GM12891 (cell line): ENCODE measurements around the gene NRP2.

ENCODE experiments used
- PAX5 ChIP-seq: IDR thresholded peaks from 2 replicates; pipeline ENCODE4 v1.6.1; 2011; ENCODE audit warnings: low read length, moderate library complexity, mild to moderate bottlenecking; ENCODE audit not compliant: insufficient read depth, severe bottlenecking
- POLR2A ChIP-seq: IDR thresholded peaks from 2 replicates; pipeline ENCODE4 v1.6.1; 2011; ENCODE audit warnings: low read depth, low read length, control low read depth
- POLR2AphosphoS5 ChIP-seq: IDR thresholded peaks from 2 replicates; pipeline ENCODE4 v1.6.1; 2011; ENCODE audit warnings: low read depth, low read length, control low read depth
- POU2F2 ChIP-seq: IDR thresholded peaks from 2 replicates; pipeline ENCODE4 v1.6.1; 2011; ENCODE audit warnings: low read depth, mild to moderate bottlenecking, control low read depth, low read length, moderate library complexity
- SPI1 ChIP-seq: IDR thresholded peaks from 2 replicates; pipeline ENCODE4 v1.6.1; 2011; ENCODE audit warnings: low read depth, low read length, control low read depth
- TAF1 ChIP-seq: IDR thresholded peaks from 2 replicates; pipeline ENCODE4 v1.6.1; 2011; ENCODE audit warnings: low read depth, low read length, control low read depth

GRCh38 chr2:205665791-205666190 lies 16.5 kb upstream of the NRP2 start:
- TF ChIP-seq POLR2AphosphoS5 (no peak), POLR2A (no peak), TAF1 (no peak), PAX5 (no peak), SPI1 (no peak), POU2F2 (no peak)
